Measurements from ENCODE around the gene PPA1.
"Not testable (repeated sequence)": the region's sequence is repeated elsewhere in the genome, so short reads cannot be mapped to it uniquely, and the experiment has no call there.

PPA1 gene

DNA sequence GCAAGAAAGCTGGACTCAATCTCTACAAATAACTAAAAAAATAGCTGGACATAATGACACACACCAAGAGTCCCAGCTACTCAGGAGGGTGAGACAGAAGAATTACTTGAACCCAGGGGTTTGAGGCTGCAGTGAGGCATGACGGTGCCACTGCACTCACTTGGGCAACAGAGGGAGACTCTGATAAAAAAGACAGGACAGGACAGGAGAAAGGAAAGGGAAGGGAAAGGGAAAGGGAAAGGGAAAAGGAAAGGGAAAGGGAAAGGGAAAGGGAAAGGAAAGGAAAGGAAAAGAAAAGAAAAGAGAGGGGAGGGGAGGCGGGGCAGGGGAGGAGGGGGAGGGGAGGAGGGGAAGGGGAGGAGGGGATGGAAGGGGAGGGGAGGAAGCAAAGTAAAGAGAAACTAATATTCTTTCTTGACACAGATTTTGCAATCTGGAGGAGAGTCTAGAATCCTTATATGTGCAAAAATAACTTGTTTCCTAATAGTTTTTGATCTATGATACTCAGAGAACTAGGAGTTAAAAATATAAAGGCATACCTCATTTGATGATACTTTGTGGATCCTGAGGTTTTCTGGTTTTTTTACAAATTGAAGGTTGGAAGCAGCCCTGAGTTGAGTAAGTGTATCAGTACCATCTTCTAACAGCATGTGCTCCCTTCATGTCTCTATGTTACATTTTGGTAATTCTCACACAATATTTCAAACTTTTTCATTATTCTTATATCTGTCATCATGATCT lies 70.9 kb downstream of the PPA1 start:
- no peak overlapping the region for H3K9ac ChIP-seq (ENCODE audit: low read depth, low read length)
- TF ChIP-seq EZH2 (IDR thresholded peaks at IDR 0.05; ENCODE audit: borderline replicate concordance, low read depth, low read length, severe bottlenecking): no peak
- TF ChIP-seq, protein P1, sequence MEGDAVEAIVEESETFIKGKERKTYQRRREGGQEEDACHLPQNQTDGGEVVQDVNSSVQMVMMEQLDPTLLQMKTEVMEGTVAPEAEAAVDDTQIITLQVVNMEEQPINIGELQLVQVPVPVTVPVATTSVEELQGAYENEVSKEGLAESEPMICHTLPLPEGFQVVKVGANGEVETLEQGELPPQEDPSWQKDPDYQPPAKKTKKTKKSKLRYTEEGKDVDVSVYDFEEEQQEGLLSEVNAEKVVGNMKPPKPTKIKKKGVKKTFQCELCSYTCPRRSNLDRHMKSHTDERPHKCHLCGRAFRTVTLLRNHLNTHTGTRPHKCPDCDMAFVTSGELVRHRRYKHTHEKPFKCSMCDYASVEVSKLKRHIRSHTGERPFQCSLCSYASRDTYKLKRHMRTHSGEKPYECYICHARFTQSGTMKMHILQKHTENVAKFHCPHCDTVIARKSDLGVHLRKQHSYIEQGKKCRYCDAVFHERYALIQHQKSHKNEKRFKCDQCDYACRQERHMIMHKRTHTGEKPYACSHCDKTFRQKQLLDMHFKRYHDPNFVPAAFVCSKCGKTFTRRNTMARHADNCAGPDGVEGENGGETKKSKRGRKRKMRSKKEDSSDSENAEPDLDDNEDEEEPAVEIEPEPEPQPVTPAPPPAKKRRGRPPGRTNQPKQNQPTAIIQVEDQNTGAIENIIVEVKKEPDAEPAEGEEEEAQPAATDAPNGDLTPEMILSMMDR (IDR thresholded peaks at IDR 0.05; ENCODE audit: borderline replicate concordance, extremely low read depth, low read length, poor library complexity, severe bottlenecking): no peak
- H3K27me3 ChIP-seq (ENCODE audit: insufficient read depth, low read length, poor library complexity): no peaks in the 10 kb centered on the region
- no peak for DNase-seq
- H3K79me2 ChIP-seq (ENCODE audit: insufficient read depth, low read length): peaks cover 83% of the 10 kb centered on the region
- H3K36me3 ChIP-seq (ENCODE audit: insufficient read depth, low read length): peaks cover 75% of the 10 kb centered on the region
- H3K9me3 ChIP-seq (ENCODE audit: insufficient read depth, low read length, severe bottlenecking): no peaks in the 10 kb centered on the region
- H3K27ac ChIP-seq (ENCODE audit: low read length): no peak overlapping the region
- H2AFZ ChIP-seq (ENCODE audit: low read depth, low read length): no peak overlapping the region
- peaks cover 59% of the 10 kb centered on the region for H4K20me1 ChIP-seq (ENCODE audit: insufficient read depth, low read length)
- H3K4me3 ChIP-seq (ENCODE audit: low read depth in 1 of 2, low read length in 2 of 2): no peak overlapping the region
- peaks cover 37% of the 10 kb centered on the region for H3K4me1 ChIP-seq (ENCODE audit: insufficient read depth, low read length)
- peak; percentile 65 for ATAC-seq (ENCODE audit: insufficient read depth, low read depth)
- no peak overlapping the region for H3K4me2 ChIP-seq (ENCODE audit: insufficient read depth, low read length)

DNA sequence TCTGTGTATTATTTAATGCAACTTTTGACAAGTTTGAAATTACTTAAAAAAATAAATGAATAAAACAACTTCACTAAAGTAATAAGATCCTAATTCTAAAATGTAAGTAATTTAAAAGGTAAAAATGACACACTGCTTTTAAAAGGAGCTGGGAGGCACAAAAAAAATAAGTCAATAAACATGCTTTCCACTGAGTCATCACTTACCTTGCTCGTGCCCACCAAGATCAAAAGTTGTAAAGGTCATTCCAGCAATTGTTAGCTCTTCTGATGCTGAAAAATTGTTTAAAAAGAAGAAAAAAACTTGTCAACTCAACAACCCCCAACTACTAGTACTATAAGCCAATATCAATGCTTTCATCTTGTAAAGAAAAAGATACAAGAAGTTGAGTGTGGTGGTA lies 72.4 kb downstream of the PPA1 start:
- no peak overlapping the region for H3K4me2 ChIP-seq (ENCODE audit: insufficient read depth, low read length)
- no peak overlapping the region for H2AFZ ChIP-seq (ENCODE audit: low read depth, low read length)
- DNase-seq (no peak), ATAC-seq (ENCODE audit: insufficient read depth, low read depth) (no peak)
- TF ChIP-seq, protein P1 (IDR thresholded peaks at IDR 0.05; ENCODE audit: borderline replicate concordance, extremely low read depth, low read length, poor library complexity, severe bottlenecking): no peak
- no peak for TF ChIP-seq EZH2 (IDR thresholded peaks at IDR 0.05; ENCODE audit: borderline replicate concordance, low read depth, low read length, severe bottlenecking)
- no peaks in the 10 kb centered on the region for H3K9me3 ChIP-seq (ENCODE audit: insufficient read depth, low read length, severe bottlenecking)
- no peak overlapping the region for H3K4me3 ChIP-seq (ENCODE audit: low read depth in 1 of 2, low read length in 2 of 2)
- H3K27ac ChIP-seq (ENCODE audit: low read length): no peak overlapping the region
- H3K79me2 ChIP-seq (ENCODE audit: insufficient read depth, low read length): peaks cover 74% of the 10 kb centered on the region
- no peaks in the 10 kb centered on the region for H3K27me3 ChIP-seq (ENCODE audit: insufficient read depth, low read length, poor library complexity)
- H3K36me3 ChIP-seq (ENCODE audit: insufficient read depth, low read length): peaks cover 79% of the 10 kb centered on the region
- H3K9ac ChIP-seq (ENCODE audit: low read depth, low read length): no peak overlapping the region
- peaks cover 53% of the 10 kb centered on the region for H4K20me1 ChIP-seq (ENCODE audit: insufficient read depth, low read length)
- H3K4me1 ChIP-seq (ENCODE audit: insufficient read depth, low read length): peaks cover 30% of the 10 kb centered on the region

DNA sequence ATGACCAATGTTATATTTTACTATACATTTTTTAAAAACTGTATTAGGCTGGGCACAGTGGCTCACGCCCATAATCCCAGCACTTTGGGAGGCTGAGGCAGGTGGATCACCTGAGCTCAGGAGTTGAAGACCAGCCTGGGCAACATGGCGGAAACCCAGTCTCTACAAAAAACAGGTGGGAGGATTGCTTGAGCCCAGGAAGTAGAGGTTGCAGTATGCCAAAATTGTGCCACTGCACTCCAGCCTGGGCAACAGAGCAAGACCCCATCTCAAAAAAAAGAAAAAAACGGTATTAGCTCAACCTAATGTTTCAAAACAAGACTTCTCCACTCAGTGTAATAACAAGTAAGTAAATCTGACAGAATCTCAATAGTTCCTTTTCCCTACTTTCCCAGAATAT lies 73.9 kb downstream of the PPA1 start:
- not testable (repeated sequence) for H3K4me3 ChIP-seq (ENCODE audit: low read depth in 1 of 2, low read length in 2 of 2); H3K27me3 ChIP-seq (ENCODE audit: insufficient read depth, low read length, poor library complexity); H3K9me3 ChIP-seq (ENCODE audit: insufficient read depth, low read length, severe bottlenecking); H3K9ac ChIP-seq (ENCODE audit: low read depth, low read length); ATAC-seq (ENCODE audit: insufficient read depth, low read depth); DNase-seq; H3K4me2 ChIP-seq (ENCODE audit: insufficient read depth, low read length); H2AFZ ChIP-seq (ENCODE audit: low read depth, low read length); H3K27ac ChIP-seq (ENCODE audit: low read length)
- peaks cover 61% of the 10 kb centered on the region for H3K79me2 ChIP-seq (ENCODE audit: insufficient read depth, low read length)
- peaks cover 83% of the 10 kb centered on the region for H3K36me3 ChIP-seq (ENCODE audit: insufficient read depth, low read length)
- peaks cover 44% of the 10 kb centered on the region for H4K20me1 ChIP-seq (ENCODE audit: insufficient read depth, low read length)
- H3K4me1 ChIP-seq (ENCODE audit: insufficient read depth, low read length): peaks cover 19% of the 10 kb centered on the region

DNA sequence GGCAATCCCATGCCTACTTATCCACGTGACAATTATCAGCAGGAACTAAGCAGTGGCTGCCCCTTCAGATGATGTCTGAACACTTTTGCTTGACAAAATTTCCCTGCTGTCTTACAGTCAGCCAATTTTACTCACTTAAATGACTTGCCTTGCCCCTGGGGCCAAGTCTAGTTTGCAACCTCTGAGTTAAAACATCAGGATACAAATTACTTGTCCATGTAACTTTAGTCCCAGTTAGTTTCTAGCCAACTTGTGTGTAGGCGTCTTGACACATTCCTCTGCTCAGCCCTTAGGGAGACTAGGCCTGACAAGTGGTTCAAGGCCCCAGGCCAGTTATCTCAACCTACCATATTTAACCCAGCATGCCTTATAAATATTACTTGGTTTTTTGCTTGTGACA lies 75.1 kb downstream of the PPA1 start:
- no peak for DNase-seq
- peaks cover 7% of the 10 kb centered on the region for H3K4me1 ChIP-seq (ENCODE audit: insufficient read depth, low read length)
- H2AFZ ChIP-seq (ENCODE audit: low read depth, low read length): no peak overlapping the region
- H3K27ac ChIP-seq (ENCODE audit: low read length): no peak overlapping the region
- H3K4me2 ChIP-seq (ENCODE audit: insufficient read depth, low read length): no peak overlapping the region
- H3K4me3 ChIP-seq (ENCODE audit: low read depth in 1 of 2, low read length in 2 of 2): no peak overlapping the region
- peaks cover 31% of the 10 kb centered on the region for H4K20me1 ChIP-seq (ENCODE audit: insufficient read depth, low read length)
- H3K27me3 ChIP-seq (ENCODE audit: insufficient read depth, low read length, poor library complexity): no peaks in the 10 kb centered on the region
- TF ChIP-seq, protein P1 (IDR thresholded peaks at IDR 0.05; ENCODE audit: borderline replicate concordance, extremely low read depth, low read length, poor library complexity, severe bottlenecking): no peak
- TF ChIP-seq EZH2 (IDR thresholded peaks at IDR 0.05; ENCODE audit: borderline replicate concordance, low read depth, low read length, severe bottlenecking): no peak
- ATAC-seq (ENCODE audit: insufficient read depth, low read depth): no peak
- no peaks in the 10 kb centered on the region for H3K9me3 ChIP-seq (ENCODE audit: insufficient read depth, low read length, severe bottlenecking)
- H3K79me2 ChIP-seq (ENCODE audit: insufficient read depth, low read length): peaks cover 51% of the 10 kb centered on the region
- no peak overlapping the region; the same call in 1 of the 2 replicates for H3K9ac ChIP-seq (ENCODE audit: low read depth, low read length)
- peaks cover 89% of the 10 kb centered on the region for H3K36me3 ChIP-seq (ENCODE audit: insufficient read depth, low read length)
